Thyroid gland (tissue), 4 donors: Measurements from ENCODE around the gene RAPGEF1. TPM values are rescaled to one million over a fixed set of nuclear protein-coding genes. Genes with fewer than 3 reads are reported as not detected.
A peak's percentile ranks its signal among the peaks of the same experiment; 100 is the strongest.
"Not testable (repeated sequence)": the region's sequence is repeated elsewhere in the genome, so short reads cannot be mapped to it uniquely, and the experiment has no call there.

Experiments used
- DNase-seq, 2 donors: peaks; one replicate each; pipeline ENCODE4 v3.0.0-alpha.2; 2019
- H3K27ac ChIP-seq, 3 donors: fragments of 200-600 bp; sonication (generic); 1 replicate in 2 of 3; 2 replicates in 1 of 3; pipeline ENCODE4 v1.5.1; 2016 to 2019; ENCODE audit warnings: mild to moderate bottlenecking in 1 of 3, moderate library complexity in 1 of 3
- H3K27me3 ChIP-seq: fragments of 200-600 bp; sonication (generic); one replicate; pipeline ENCODE4 v1.5.1; 2019
- H3K36me3 ChIP-seq, 2 donors: fragments of 200-600 bp; sonication (generic); one replicate each; pipeline ENCODE4 v1.5.1; 2016 to 2019
- H3K4me1 ChIP-seq, 2 donors: fragments of 200-600 bp; sonication (generic); one replicate each; pipeline ENCODE4 v1.5.1; 2017 to 2019
- H3K4me3 ChIP-seq, 3 donors: fragments of 200-600 bp; sonication (generic); replicated peaks in 1 of 3; 1 replicate in 2 of 3; 2 replicates in 1 of 3; pipeline ENCODE4 v1.5.1; 2016; ENCODE audit warnings: mild to moderate bottlenecking in 1 of 3
- H3K9me3 ChIP-seq: fragments of 200-600 bp; sonication (generic); one replicate; pipeline ENCODE4 v1.5.1; 2017
- CTCF ChIP-seq, 6 experiments: fragments of 200-600 bp in 3 of 6; fragments of 450-650 bp in 3 of 6; sonication (generic) in 3 of 6; IDR thresholded peaks; one replicate each; pipeline ENCODE4 v1.5.1; 2016 to 2019; ENCODE audit warnings: antibody characterized with exemption in 6 of 6, mild to moderate bottlenecking in 2 of 6, inconsistent platforms in 1 of 6, moderate library complexity in 1 of 6
- POLR2A ChIP-seq, 2 donors: fragments of 450-650 bp; IDR thresholded peaks; one replicate each; pipeline ENCODE4 v1.6.1; 2017; ENCODE audit warnings: antibody characterized with exemption in 2 of 2, mild to moderate bottlenecking in 2 of 2, moderate library complexity in 1 of 2
- WGBS, 2 donors: methylation state at CpG; one replicate each; pipeline ENCODE4 v1.1.5; 2017; 5-methylcytosine and 5-hydroxymethylcytosine counted together
- intact Hi-C: fragments of 100-400 bp; cut with DNase I; formaldehyde crosslinking; loops from one replicate; pipeline ENCODE4 v1.15.1; 2023
- total RNA-seq, 4 donors: library from RNA; depleted of rRNA; stranded (reverse); fragments of >200 nt; gene quantifications; one replicate each; pipeline ENCODE4 v1.2.3, GENCODE V29; 2016

RAPGEF1 gene
- total RNA-seq, 4 donors from 2014 or later: 39.6 to 52.5 (median 44.9) TPM

GRCh38 chr9:131663288-131663687 is 76.6 kb downstream of the RAPGEF1 start:
- DNase-seq: no peak
- no peaks in the 10 kb centered on the region for H3K9me3 ChIP-seq
- TF ChIP-seq CTCF (IDR thresholded peaks at IDR 0.05) (no peak), POLR2A (IDR thresholded peaks at IDR 0.05) (no peak)
- H3K36me3 ChIP-seq: no peaks in the 10 kb centered on the region
- no peak overlapping the region for H3K27ac ChIP-seq
- H3K27me3 ChIP-seq: no peaks in the 10 kb centered on the region
- peaks cover 10 to 32% of the 10 kb centered on the region in 2 donors for H3K4me1 ChIP-seq
- H3K4me3 ChIP-seq: no peak overlapping the region
- WGBS, 2 donors: 89 to 92% methylated on average over 5 of the region's 5 CpGs
- intact Hi-C loops: no loop called here

- H3K4me3 ChIP-seq, H3K27ac ChIP-seq, intact Hi-C loops, H3K36me3 ChIP-seq, DNase-seq, H3K9me3 ChIP-seq, H3K27me3 ChIP-seq: not testable (repeated sequence)
- H3K4me1 ChIP-seq: peaks cover 15 to 33% of the 10 kb centered on the region in 2 donors
- WGBS, 2 donors: 85 to 91% methylated on average over 4 of the region's 4 CpGs
These were observed 77.6 kb downstream of the RAPGEF1 start for GRCh38 chr9:131662289-131662621.

- WGBS, 2 donors: 83 to 84% methylated on average over 6 of the region's 6 CpGs
- TF ChIP-seq CTCF (IDR thresholded peaks at IDR 0.05) (no peak), POLR2A (IDR thresholded peaks at IDR 0.05) (no peak)
- no peaks in the 10 kb centered on the region for H3K27me3 ChIP-seq
- peaks cover 15 to 31% of the 10 kb centered on the region in 2 donors for H3K4me1 ChIP-seq
- intact Hi-C loops: no loop called here
- no peak overlapping the region for H3K27ac ChIP-seq
- no peak for DNase-seq
- H3K36me3 ChIP-seq: no peaks in the 10 kb centered on the region
- H3K4me3 ChIP-seq: no peak overlapping the region
- H3K9me3 ChIP-seq: no peaks in the 10 kb centered on the region
These were observed 78.1 kb downstream of the RAPGEF1 start for GRCh38 chr9:131661568-131662288.

GRCh38 chr9:131660466-131661405 is 79.1 kb downstream of the RAPGEF1 start:
- TF ChIP-seq CTCF (IDR thresholded peaks at IDR 0.05) (no peak), POLR2A (IDR thresholded peaks at IDR 0.05) (no peak)
- Histone ChIP-seq H3K9me3 (no peaks in the 10 kb centered on the region), H3K4me1 (peaks cover 19 to 36% of the 10 kb centered on the region in 2 donors), H3K4me3 (no peak overlapping the region), H3K27ac (no peak overlapping the region), H3K36me3 (no peaks in the 10 kb centered on the region), H3K27me3 (no peaks in the 10 kb centered on the region)
- intact Hi-C loops: no loop called here
- WGBS, 2 donors: 87 to 92% methylated on average over 19 of the region's 19 CpGs
- DNase-seq: no peak

- TF ChIP-seq POLR2A (IDR thresholded peaks at IDR 0.05) (no peak), CTCF (IDR thresholded peaks at IDR 0.05) (no peak)
- intact Hi-C loops: no loop called here
- peak overlapping the region in 2 of 3 donors; percentile 81 to 93 for H3K27ac ChIP-seq
- peaks cover 33 to 53% of the 10 kb centered on the region in 2 donors for H3K4me1 ChIP-seq
- H3K36me3 ChIP-seq: no peaks in the 10 kb centered on the region
- no peaks in the 10 kb centered on the region for H3K9me3 ChIP-seq
- DNase-seq: no peak
- no peaks in the 10 kb centered on the region for H3K27me3 ChIP-seq
- WGBS, 2 donors: 84 to 91% methylated on average over 8 of the region's 8 CpGs
- H3K4me3 ChIP-seq: no peak overlapping the region
These were observed 81.3 kb downstream of the RAPGEF1 start for GRCh38 chr9:131658377-131659129.
